PC-3 (cell line): Measurements from ENCODE around the gene IQGAP3. TPM values are rescaled to one million over a fixed set of nuclear protein-coding genes. Genes with fewer than 3 reads are reported as not detected.
A peak's percentile ranks its signal among the peaks of the same experiment; 100 is the strongest.

Experiments used
- ATAC-seq: fragments of 200-7000 bp; cut with Tn5 transposase; 2 replicates; pipeline ENCODE4 v1.9.1; 2020; ENCODE audit warnings: mild to moderate bottlenecking, moderate library complexity
- BruUV-seq: library from RNA; stranded (reverse); fragments of 400-500 nt; replicated peaks from 2 replicates; lab custom pipeline; 2021; lab: Mats Ljungman, UMichigan
- CTCF ChIA-PET: fragments of 300-600 bp; sonication (Branson Sonifier 250); formaldehyde crosslinking; loops from one replicate; lab custom pipeline; 2022; ENCODE audit warnings: antibody characterized with exemption; lab: Charles Lee
- POLR2A ChIA-PET: fragments of 300-600 bp; sonication (Branson Sonifier 250); formaldehyde crosslinking; loops from one replicate; lab custom pipeline; 2022; ENCODE audit warnings: antibody characterized with exemption; ENCODE audit not compliant: unreplicated experiment; lab: Charles Lee
- DNase-seq: peaks from one replicate; pipeline ENCODE4 v3.0.0-alpha.2; 2015
- H2AFZ ChIP-seq: fragments of 300-600 bp; sonication (generic); 2 replicates; pipeline ENCODE4 v1.6.0; 2016; ENCODE audit warnings: antibody characterized with exemption, low read length
- H3F3A ChIP-seq: fragments of 300-600 bp; sonication (generic); one replicate; pipeline ENCODE4 v1.6.0; 2017; ENCODE audit warnings: antibody characterized with exemption, low read length, control low read depth, mild to moderate bottlenecking; ENCODE audit not compliant: unreplicated experiment
- H3K27ac ChIP-seq: fragments of 300-600 bp; sonication (generic); 2 replicates; pipeline ENCODE4 v1.5.1; 2016; ENCODE audit warnings: mild to moderate bottlenecking, low read length
- H3K27me3 ChIP-seq: fragments of 300-600 bp; sonication (generic); 2 replicates; pipeline ENCODE4 v1.6.1; 2016; ENCODE audit warnings: low read length, mixed read lengths
- H3K36me3 ChIP-seq: fragments of 300-600 bp; sonication (generic); 2 replicates; pipeline ENCODE4 v1.6.1; 2016; ENCODE audit warnings: low read depth, mixed run types, low read length, mixed read lengths
- H3K4me1 ChIP-seq: fragments of 300-600 bp; sonication (generic); 2 replicates; pipeline ENCODE4 v1.5.1; 2016; ENCODE audit warnings: low read length; ENCODE audit not compliant: insufficient read depth
- H3K4me2 ChIP-seq: fragments of 300-600 bp; sonication (generic); 2 replicates; pipeline ENCODE4 v1.6.0; 2016; ENCODE audit warnings: low read length
- H3K4me3 ChIP-seq: fragments of 300-600 bp; sonication (generic); 2 replicates; pipeline ENCODE4 v1.5.1; 2016; ENCODE audit warnings: mild to moderate bottlenecking, low read length, mixed read lengths
- H3K79me2 ChIP-seq: fragments of 300-600 bp; sonication (generic); 2 replicates; pipeline ENCODE4 v1.6.1; 2017; ENCODE audit warnings: low read length, mixed read lengths
- H3K9ac ChIP-seq: fragments of 300-600 bp; sonication (generic); 2 replicates; pipeline ENCODE4 v1.6.0; 2016; ENCODE audit warnings: mild to moderate bottlenecking, low read length
- H3K9me2 ChIP-seq: fragments of 300-600 bp; sonication (generic); replicated peaks from 2 replicates; pipeline ENCODE4 v1.6.1; 2016; ENCODE audit warnings: mixed run types, low read length, mixed read lengths
- H3K9me3 ChIP-seq: fragments of 300-600 bp; sonication (generic); 2 replicates; pipeline ENCODE4 v1.6.1; 2016; ENCODE audit warnings: low read length, mixed read lengths
- H4K20me1 ChIP-seq: fragments of 300-600 bp; sonication (generic); 2 replicates; pipeline ENCODE4 v1.6.1; 2016; ENCODE audit warnings: low read length, mixed read lengths
- CTCF ChIP-seq: fragments of 300-600 bp; sonication (generic); conservative IDR thresholded peaks from 2 replicates; pipeline ENCODE4 v1.5.1; 2017; ENCODE audit warnings: antibody characterized with exemption, low read depth, mild to moderate bottlenecking, low read length
- EZH2 ChIP-seq: fragments of 300-600 bp; sonication (generic); IDR thresholded peaks from one replicate; pipeline ENCODE4 v1.6.1; 2017; ENCODE audit warnings: antibody characterized with exemption, mild to moderate bottlenecking, low read length; ENCODE audit not compliant: unreplicated experiment
- EZH2phosphoT487 ChIP-seq: fragments of 300-600 bp; sonication (generic); IDR thresholded peaks from 2 replicates; pipeline ENCODE4 v1.6.1; 2018; ENCODE audit warnings: mild to moderate bottlenecking, antibody characterized with exemption, low read length, borderline replicate concordance
- intact Hi-C: fragments of 100-400 bp; cut with micrococcal nuclease; formaldehyde crosslinking; loops from 2 replicates; pipeline ENCODE4 v1.9.0; 2023
- total RNA-seq: library from RNA; depleted of rRNA; stranded (reverse); fragments of >200 nt; gene quantifications from 2 replicates; pipeline ENCODE4 v1.2.3, GENCODE V29; 2014

The IQGAP3 gene
- total RNA-seq, 1 experiment from 2014 or later = 54.3 TPM

DNA sequence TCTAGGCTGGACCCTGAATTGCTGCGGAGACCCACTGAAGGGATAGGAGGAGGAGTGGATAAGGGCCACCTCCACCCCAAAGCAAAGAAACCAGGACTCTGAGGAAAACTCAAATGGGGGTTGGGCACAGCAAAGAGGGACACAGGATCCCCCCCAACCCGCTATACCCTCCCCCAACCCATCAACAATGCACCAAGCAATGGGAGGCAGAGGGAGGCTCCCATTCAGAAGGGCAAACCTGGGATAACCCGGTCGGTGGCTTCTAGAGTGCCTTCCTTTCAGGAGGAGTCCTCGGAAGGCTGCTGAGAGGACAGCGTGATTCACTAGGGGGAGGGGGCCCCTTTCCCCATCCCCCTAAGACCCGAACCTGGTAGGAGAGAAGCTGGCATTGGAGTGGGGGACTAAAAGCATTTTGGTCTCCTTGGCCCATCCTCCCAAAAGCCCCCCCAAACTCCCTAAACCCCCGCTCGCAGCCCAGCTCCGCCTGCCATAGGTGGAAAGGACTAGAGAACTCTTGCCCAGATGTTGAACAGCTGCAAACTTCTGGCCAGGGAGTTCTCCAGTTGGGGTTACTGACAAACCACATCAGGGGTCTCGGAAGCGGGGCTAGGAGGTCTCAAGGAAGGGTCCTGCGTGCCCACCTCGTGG is 73.0 kb downstream of the IQGAP3 start:
- no peaks in the 10 kb centered on the region for H3F3A ChIP-seq
- ChIA-PET POLR2A (no interaction called here), CTCF (no interaction called here)
- peaks cover 42% of the 10 kb centered on the region for H4K20me1 ChIP-seq
- peaks cover 60% of the 10 kb centered on the region for H3K4me1 ChIP-seq
- DNase-seq (peak; percentile 27), ATAC-seq (no peak)
- BruUV-seq = TSS peak; percentile 24
- H3K9ac ChIP-seq = peak overlapping the region; percentile 98
- H3K27me3 ChIP-seq = no peaks in the 10 kb centered on the region
- peak overlapping the region; percentile 95 for H3K4me3 ChIP-seq
- peak overlapping the region; percentile 92 for H3K4me2 ChIP-seq
- H3K9me2 ChIP-seq = no peaks in the 10 kb centered on the region
- intact Hi-C loops = no loop called here
- 0 out of 2 replicates have a peak, but pooled peaks cover 8% of the 10 kb centered on the region for H3K36me3 ChIP-seq
- no peak for TF ChIP-seq EZH2phosphoT487
- TF ChIP-seq CTCF = no peak
- no peak for TF ChIP-seq EZH2
- H3K9me3 ChIP-seq = no peaks in the 10 kb centered on the region
- H3K27ac ChIP-seq = no peak overlapping the region
- H3K79me2 ChIP-seq = peaks cover 62% of the 10 kb centered on the region
- H2AFZ ChIP-seq = no peak overlapping the region

DNA sequence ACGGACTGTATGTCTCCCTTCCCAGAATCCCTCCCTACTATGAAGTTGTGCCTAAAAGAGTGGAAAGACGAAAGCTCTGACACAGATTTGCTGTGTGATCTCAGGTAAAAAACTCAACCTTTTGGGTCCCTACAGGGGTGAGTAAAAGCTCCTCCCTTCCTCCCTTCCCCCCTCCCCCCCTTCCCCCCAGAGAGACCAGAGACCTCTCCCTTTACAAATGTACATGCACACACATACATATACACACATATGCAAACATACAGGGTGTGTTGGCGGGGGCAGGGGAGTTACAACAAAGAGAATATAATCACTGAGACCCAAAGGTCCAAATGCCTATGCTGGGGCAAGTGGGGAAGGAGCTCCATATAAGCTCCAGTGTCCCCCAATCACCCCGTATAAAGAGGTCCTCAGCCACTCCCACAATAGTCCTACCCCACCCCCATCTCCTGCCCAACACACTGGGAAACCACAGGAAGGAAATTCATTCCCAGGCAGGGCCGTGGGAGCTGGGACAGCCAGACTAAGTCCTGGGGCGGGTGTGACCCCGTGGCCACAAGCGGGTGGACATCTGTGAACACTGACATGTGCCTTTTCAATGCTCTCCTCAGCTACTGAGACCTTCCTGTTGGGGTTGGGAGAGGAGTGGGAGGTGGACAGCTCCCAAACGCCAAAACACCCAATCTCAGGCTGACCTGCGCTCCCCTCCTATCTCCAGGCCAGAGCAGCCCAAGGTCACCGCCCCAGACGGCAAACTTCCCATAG is 73.8 kb downstream of the IQGAP3 start:
- H3K36me3 ChIP-seq = 0 out of 2 replicates have a peak, but pooled peaks cover 8% of the 10 kb centered on the region
- H3K9me2 ChIP-seq = no peaks in the 10 kb centered on the region
- intact Hi-C loops = no loop called here
- no peaks in the 10 kb centered on the region for H3K27me3 ChIP-seq
- H3K27ac ChIP-seq = no peak overlapping the region
- H3K9me3 ChIP-seq = no peaks in the 10 kb centered on the region
- BruUV-seq = no TSS peak
- H3K9ac ChIP-seq = peak overlapping the region; percentile 98
- H3K79me2 ChIP-seq = peaks cover 69% of the 10 kb centered on the region
- no peak for TF ChIP-seq EZH2phosphoT487
- no peak for TF ChIP-seq CTCF
- TF ChIP-seq EZH2 = no peak
- peak overlapping the region; percentile 95 for H3K4me3 ChIP-seq
- peaks cover 49% of the 10 kb centered on the region for H4K20me1 ChIP-seq
- no peak overlapping the region for H2AFZ ChIP-seq
- ATAC-seq (no peak), DNase-seq (peak; percentile 41)
- CTCF ChIA-PET = no interaction called here
- peak overlapping the region; percentile 92 for H3K4me2 ChIP-seq
- H3F3A ChIP-seq = no peaks in the 10 kb centered on the region
- H3K4me1 ChIP-seq = peaks cover 53% of the 10 kb centered on the region
- POLR2A ChIA-PET = no interaction called here
